Measurements from ENCODE around the gene BCAP29. TPM values are rescaled to one million over a fixed set of nuclear protein-coding genes. Genes with fewer than 3 reads are reported as not detected.
A peak's percentile ranks its signal among the peaks of the same experiment; 100 is the strongest.

BCAP29 gene
- total and polyA plus RNA-seq, 2 of the 4 experiments (the other 2 are of a cell fraction) = 33.0 to 35.1 TPM

GRCh38 chr7:107593025-107593410, 13.0 kb downstream of the BCAP29 start:
- in situ Hi-C loops (cut with MboI; ENCODE audit: low sequenced_read_pairs) = no loop called here

More at GRCh38 chr7:107593025-107593410, 13.0 kb downstream of the BCAP29 start:
- no peak overlapping the region for H2AFZ ChIP-seq (replicated peaks; ENCODE audit: low read length, poor library complexity)
- H3K27me3 ChIP-seq (ENCODE audit: control insufficient read depth, insufficient read depth, low read length) = no peaks in the 10 kb centered on the region
- H3K9me3 ChIP-seq (ENCODE audit: control insufficient read depth, insufficient read depth, low read length) = no peaks in the 10 kb centered on the region
- H4K20me1 ChIP-seq (ENCODE audit: insufficient read depth, low read length) = no peaks in the 10 kb centered on the region
- no CpG with 5 or more reads among the region's 1 CpG for WGBS, 2 experiments (ENCODE audit: extremely low coverage in 2 of 2, insufficient read length in 1 of 2)
- H3K4me3 ChIP-seq (ENCODE audit: insufficient read depth, low read depth, low read length) = no peak overlapping the region
- no peak overlapping the region; the same call in 1 of the 2 replicates for H4K5ac ChIP-seq (ENCODE audit: low read depth, low read length)
- 0 out of 2 replicates have a peak overlapping the region, but pooled peaks have one; percentile 56 for H2AK5ac ChIP-seq (ENCODE audit: low read depth, low read length)
- no peak overlapping the region for H3K18ac ChIP-seq (ENCODE audit: low read depth, low read length)
- intact Hi-C loops (cut with micrococcal nuclease) (no loop called here), dilution Hi-C loops (cut with HindIII; ENCODE audit: low sequenced_read_pairs, unreplicated experiment) (no loop called here)
- H4K8ac ChIP-seq (ENCODE audit: low read depth in 2 of 2, low read length in 2 of 2) = no peak overlapping the region
- H2BK5ac ChIP-seq (ENCODE audit: low read depth, low read length, poor library complexity, severe bottlenecking) = peak overlapping the region; percentile 20
- no peak overlapping the region for H3K23ac ChIP-seq (ENCODE audit: low read depth, low read length)
- no TSS peak for BruUV-seq (replicated peaks)
- ChIA-PET CTCF (no interaction called here), POLR2A (ENCODE audit: unreplicated experiment) (no interaction called here)
- TF ChIP-seq USF2 (IDR thresholded peaks at IDR 0.05; ENCODE audit: low read depth, low read length) (no peak), RFX5 (IDR thresholded peaks at IDR 0.05; ENCODE audit: low read depth, low read length) (no peak)
- no peaks in the 10 kb centered on the region; the same call in 1 of the 2 replicates for H3K4me1 ChIP-seq (ENCODE audit: control insufficient read depth, insufficient read depth, low read length)
- H3K36me3 ChIP-seq (ENCODE audit: control insufficient read depth, insufficient read depth, low read length) = peaks cover 6% of the 10 kb centered on the region
- no peak overlapping the region for H4K91ac ChIP-seq (ENCODE audit: insufficient read depth, low read depth, low read length)
- no peak overlapping the region for H3K27ac ChIP-seq (ENCODE audit: insufficient read depth, low read length)
- H2BK15ac ChIP-seq (ENCODE audit: low read depth, low read length) = no peak overlapping the region
- H3K79me1 ChIP-seq (ENCODE audit: low read depth in 1 of 2, low read length in 2 of 2) = peaks cover 11 to 28% of the 10 kb centered on the region in 2 experiments; a peak in 3 of 4 replicates
- H3K14ac ChIP-seq (replicated peaks; ENCODE audit: low read depth, low read length) = 0 out of 2 replicates have a peak overlapping the region, but pooled peaks have one; percentile 39
- no peak overlapping the region for H2AK9ac ChIP-seq (replicated peaks; ENCODE audit: low read depth, low read length, poor library complexity)
- no peak for DNase-seq
- H3K9me1 ChIP-seq (ENCODE audit: insufficient read depth, low read length) = peaks cover 3% of the 10 kb centered on the region
- no peak overlapping the region for H3K4ac ChIP-seq (ENCODE audit: low read depth, low read length)
- H3K4me2 ChIP-seq (ENCODE audit: low read depth, low read length) = no peak overlapping the region
- H3K56ac ChIP-seq (ENCODE audit: extremely low read depth, insufficient read depth, low read length) = no peak overlapping the region
- H3K9ac ChIP-seq (ENCODE audit: low read depth, low read length) = no peak overlapping the region
- no peak overlapping the region for H2BK20ac ChIP-seq (ENCODE audit: low read depth, low read length)
- ATAC-seq (ENCODE audit: low read depth) = no peak
- peak overlapping the region; percentile 36; the same call in 1 of the 2 replicates for H2BK120ac ChIP-seq (ENCODE audit: low read depth, low read length)
